ENCODE results near the gene RHOJ. TPM values are rescaled to one million over a fixed set of nuclear protein-coding genes. Genes with fewer than 3 reads are reported as not detected.

Gene RHOJ
- total and polyA plus RNA-seq, 2 donors (not counting 1 experiment from before 2014, with no cell fraction given), result not detected

- H4K20me1 ChIP-seq (ENCODE audit: control insufficient read depth, insufficient read depth, low read length, poor library complexity, severe bottlenecking), result no peaks in the 10 kb centered on the region
- H3K4me1 ChIP-seq (ENCODE audit: control insufficient read depth in 2 of 2, insufficient read depth in 2 of 2, low read length in 2 of 2), result no peaks in the 10 kb centered on the region
- no peak overlapping the region for H3K4me3 ChIP-seq (ENCODE audit: control extremely low read depth in 1 of 5, extremely low read depth in 1 of 5, insufficient read depth in 1 of 5, low read depth in 2 of 5, low read length in 4 of 5)
- POLR2A ChIA-PET, result no interaction called here
- H3K79me2 ChIP-seq (ENCODE audit: control insufficient read depth, insufficient read depth, low read length), result no peaks in the 10 kb centered on the region
- DNase-seq (no peak), ATAC-seq (ENCODE audit: low read depth) (no peak)
- no peaks in the 10 kb centered on the region for H3K4me1 Mint-ChIP-seq
- no peaks in the 10 kb centered on the region for H3K36me3 ChIP-seq (replicated peaks in 1 of 2; ENCODE audit: control extremely low read depth in 1 of 2, control insufficient read depth in 1 of 2, extremely low read depth in 1 of 2, insufficient read depth in 2 of 2, low read length in 1 of 2)
- no peak overlapping the region for H3K4me2 ChIP-seq (replicated peaks; ENCODE audit: low read depth, low read length, poor library complexity, severe bottlenecking)
- CTCF ChIA-PET, result no interaction called here
- H3K27ac ChIP-seq (ENCODE audit: low read length in 2 of 2), result no peak overlapping the region
- no peak for TF ChIP-seq CTCF (IDR thresholded peaks at IDR 0.05)
- TF ChIP-seq EZH2 (IDR thresholded peaks at IDR 0.05; ENCODE audit: borderline replicate concordance, insufficient read depth, low read depth, low read length, poor library complexity, severe bottlenecking), result no peak
- no peak overlapping the region for H3K9ac ChIP-seq (ENCODE audit: low read length)
- H3K27me3 Mint-ChIP-seq, result peaks cover 21% of the 10 kb centered on the region
- H3K4me3 Mint-ChIP-seq, result no peak overlapping the region
- H2AFZ ChIP-seq (ENCODE audit: insufficient read depth, low read depth, low read length, poor library complexity, severe bottlenecking), result no peak overlapping the region
- WGBS (ENCODE audit: insufficient coverage), result 80% methylated on average over 1 of the region's 1 CpG
- H3K9me3 Mint-ChIP-seq (ENCODE audit: insufficient read depth), result no peaks in the 10 kb centered on the region
- H3K27me3 ChIP-seq (replicated peaks in 1 of 4; ENCODE audit: control extremely low read depth in 1 of 4, control insufficient read depth in 3 of 4, insufficient read depth in 4 of 4, low read length in 3 of 4), result peaks cover 0 to 4% (median 0%) of the 10 kb centered on the region in 4 experiments
- intact Hi-C loops (cut with micrococcal nuclease), result no loop called here
- no peak overlapping the region for H3K27ac Mint-ChIP-seq
- H3K9me3 ChIP-seq (ENCODE audit: control extremely low read depth in 1 of 3, control insufficient read depth in 2 of 3, insufficient read depth in 1 of 3, low read length in 2 of 3), result no peaks in the 10 kb centered on the region
These were observed 41.6 kb downstream of the RHOJ start for GRCh38 chr14:63245893-63246292.

GRCh38 chr14:63248211-63248610 is 44.0 kb downstream of the RHOJ start:
- WGBS (ENCODE audit: insufficient coverage), result no CpG with 5 or more reads among the region's 1 CpG
- Histone ChIP-seq H3K9ac (ENCODE audit: low read length) (no peak overlapping the region), H2AFZ (ENCODE audit: insufficient read depth, low read depth, low read length, poor library complexity, severe bottlenecking) (no peak overlapping the region), H3K9me3 (ENCODE audit: control extremely low read depth in 1 of 3, control insufficient read depth in 2 of 3, insufficient read depth in 1 of 3, low read length in 2 of 3) (no peaks in the 10 kb centered on the region), H3K4me1 (ENCODE audit: control insufficient read depth in 2 of 2, insufficient read depth in 2 of 2, low read length in 2 of 2) (no peaks in the 10 kb centered on the region), H3K36me3 (replicated peaks in 1 of 2; ENCODE audit: control extremely low read depth in 1 of 2, control insufficient read depth in 1 of 2, extremely low read depth in 1 of 2, insufficient read depth in 2 of 2, low read length in 1 of 2) (no peaks in the 10 kb centered on the region), H3K4me3 (ENCODE audit: control extremely low read depth in 1 of 5, extremely low read depth in 1 of 5, insufficient read depth in 1 of 5, low read depth in 2 of 5, low read length in 4 of 5) (no peak overlapping the region), H3K27ac (ENCODE audit: low read length in 2 of 2) (no peak overlapping the region), H3K27me3 (replicated peaks in 1 of 4; ENCODE audit: control extremely low read depth in 1 of 4, control insufficient read depth in 3 of 4, insufficient read depth in 4 of 4, low read length in 3 of 4) (peaks cover 0 to 4% (median 0%) of the 10 kb centered on the region in 4 experiments), H3K4me2 (replicated peaks; ENCODE audit: low read depth, low read length, poor library complexity, severe bottlenecking) (no peak overlapping the region), H3K79me2 (ENCODE audit: control insufficient read depth, insufficient read depth, low read length) (no peaks in the 10 kb centered on the region), H4K20me1 (ENCODE audit: control insufficient read depth, insufficient read depth, low read length, poor library complexity, severe bottlenecking) (no peaks in the 10 kb centered on the region)
- no peak for DNase-seq
- TF ChIP-seq CTCF (IDR thresholded peaks at IDR 0.05) (no peak), EZH2 (IDR thresholded peaks at IDR 0.05; ENCODE audit: borderline replicate concordance, insufficient read depth, low read depth, low read length, poor library complexity, severe bottlenecking) (no peak)
- no peak overlapping the region for H3K4me3 Mint-ChIP-seq
- peaks cover 17% of the 10 kb centered on the region for H3K27me3 Mint-ChIP-seq
- no peak overlapping the region for H3K27ac Mint-ChIP-seq
- ChIA-PET CTCF (no interaction called here), POLR2A (no interaction called here)
- no peaks in the 10 kb centered on the region for H3K4me1 Mint-ChIP-seq
- ATAC-seq (ENCODE audit: low read depth), result no peak
- no peaks in the 10 kb centered on the region for H3K9me3 Mint-ChIP-seq (ENCODE audit: insufficient read depth)
- intact Hi-C loops (cut with micrococcal nuclease), result no loop called here
